DMS114 treated with DMSO at 0.1 percent for 48 hours (cell line): ENCODE results near the gene SIGLEC10.
"Not testable (repeated sequence)": the region's sequence is repeated elsewhere in the genome, so short reads cannot be mapped to it uniquely, and the experiment has no call there.

Source experiments
- DNase-seq: peaks from one replicate; lab custom pipeline; 2025; ENCODE audit not compliant: unreplicated experiment; lab: John Stamatoyannopoulos, UW

SIGLEC10 gene, protein sequence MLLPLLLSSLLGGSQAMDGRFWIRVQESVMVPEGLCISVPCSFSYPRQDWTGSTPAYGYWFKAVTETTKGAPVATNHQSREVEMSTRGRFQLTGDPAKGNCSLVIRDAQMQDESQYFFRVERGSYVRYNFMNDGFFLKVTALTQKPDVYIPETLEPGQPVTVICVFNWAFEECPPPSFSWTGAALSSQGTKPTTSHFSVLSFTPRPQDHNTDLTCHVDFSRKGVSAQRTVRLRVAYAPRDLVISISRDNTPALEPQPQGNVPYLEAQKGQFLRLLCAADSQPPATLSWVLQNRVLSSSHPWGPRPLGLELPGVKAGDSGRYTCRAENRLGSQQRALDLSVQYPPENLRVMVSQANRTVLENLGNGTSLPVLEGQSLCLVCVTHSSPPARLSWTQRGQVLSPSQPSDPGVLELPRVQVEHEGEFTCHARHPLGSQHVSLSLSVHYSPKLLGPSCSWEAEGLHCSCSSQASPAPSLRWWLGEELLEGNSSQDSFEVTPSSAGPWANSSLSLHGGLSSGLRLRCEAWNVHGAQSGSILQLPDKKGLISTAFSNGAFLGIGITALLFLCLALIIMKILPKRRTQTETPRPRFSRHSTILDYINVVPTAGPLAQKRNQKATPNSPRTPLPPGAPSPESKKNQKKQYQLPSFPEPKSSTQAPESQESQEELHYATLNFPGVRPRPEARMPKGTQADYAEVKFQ

DNA sequence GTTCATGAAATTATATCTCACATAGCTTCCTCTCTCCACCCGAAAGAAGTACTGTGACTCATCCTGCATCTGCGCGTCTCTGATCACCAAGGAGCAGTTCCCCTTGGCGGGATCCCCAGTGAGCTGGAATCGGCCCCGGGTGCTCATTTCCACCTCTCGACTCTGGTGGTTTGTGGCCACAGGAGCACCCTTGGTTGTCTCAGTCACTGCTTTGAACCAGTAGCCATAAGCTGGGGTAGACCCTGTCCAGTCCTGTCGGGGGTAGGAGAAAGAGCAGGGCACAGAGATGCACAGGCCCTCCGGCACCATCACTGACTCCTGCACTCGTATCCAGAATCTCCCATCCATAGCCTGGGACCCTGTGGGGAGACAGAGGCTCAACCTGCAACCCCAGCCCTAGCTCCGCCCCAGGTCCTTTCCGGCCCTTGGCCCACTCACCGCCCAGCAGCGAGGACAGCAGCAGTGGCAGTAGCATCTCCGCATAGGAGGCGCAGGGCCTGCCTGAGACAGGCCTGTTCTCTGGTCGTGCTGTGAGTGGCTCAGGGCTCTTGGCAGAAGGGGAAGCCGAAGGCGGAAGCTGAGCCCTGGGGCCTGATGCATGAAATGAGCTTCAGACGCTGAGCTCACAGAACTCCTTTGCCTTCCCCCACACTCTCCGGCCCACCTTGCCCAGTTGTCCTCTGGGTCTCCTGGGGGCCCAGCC lies at the start of gene SIGLEC10:
Gene SIGLEC10, minus strand, starts transcription at position 536 of the 703 bp plus-strand sequence. Its CDS starts 61 bp downstream, at position 475.
- DNase-seq = no peak

DNA sequence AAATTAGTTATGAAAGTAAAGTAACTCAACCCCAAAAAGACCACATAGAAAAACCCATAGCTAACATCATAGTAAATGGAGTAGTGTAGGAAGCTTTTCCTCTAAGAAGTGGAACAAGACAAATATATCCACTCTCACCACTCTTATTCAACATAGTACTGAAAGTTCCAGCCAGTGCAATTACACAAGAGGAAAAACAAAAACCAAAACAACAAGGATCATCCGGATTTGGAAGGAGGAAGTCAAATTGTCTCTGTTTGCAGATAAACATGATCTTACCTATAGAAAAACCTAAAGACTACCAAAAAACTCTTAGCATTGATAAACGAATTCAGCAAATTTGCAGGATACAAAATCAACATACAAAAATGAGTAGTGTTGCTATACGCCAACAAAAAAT lies 49.3 kb upstream of the SIGLEC10 start:
- no peak for DNase-seq

DNA sequence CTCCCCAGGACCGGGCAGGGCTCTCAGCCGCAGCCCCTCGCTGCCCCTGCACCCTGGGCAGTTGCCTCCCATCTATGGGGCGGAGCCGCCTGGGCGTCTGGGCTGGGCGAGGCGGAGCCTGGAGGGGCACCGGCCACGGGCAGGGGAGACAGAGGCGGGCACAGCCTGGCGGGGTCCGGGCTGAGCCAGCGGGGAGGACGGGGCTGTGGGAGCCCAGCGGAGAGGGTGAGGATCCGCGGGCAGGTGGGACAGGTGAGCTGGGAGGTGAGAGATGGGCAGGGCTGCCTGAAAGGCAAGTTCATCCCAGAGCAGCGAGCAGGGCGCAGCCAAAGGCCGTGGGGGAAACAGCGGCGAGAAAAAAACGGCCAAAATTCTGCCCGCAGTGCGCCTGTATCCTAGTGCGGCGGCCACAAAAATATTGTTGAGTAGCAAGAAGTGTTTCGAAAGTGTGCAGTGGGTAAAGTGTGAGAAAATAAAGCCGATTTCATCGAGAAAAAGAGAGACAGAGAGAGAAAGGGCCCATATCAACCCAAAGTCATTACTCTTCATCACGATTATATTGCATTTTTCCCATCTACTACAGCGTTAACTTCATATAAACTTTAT lies 46.6 kb upstream of the SIGLEC10 start:
- not testable (repeated sequence) for DNase-seq

DNA sequence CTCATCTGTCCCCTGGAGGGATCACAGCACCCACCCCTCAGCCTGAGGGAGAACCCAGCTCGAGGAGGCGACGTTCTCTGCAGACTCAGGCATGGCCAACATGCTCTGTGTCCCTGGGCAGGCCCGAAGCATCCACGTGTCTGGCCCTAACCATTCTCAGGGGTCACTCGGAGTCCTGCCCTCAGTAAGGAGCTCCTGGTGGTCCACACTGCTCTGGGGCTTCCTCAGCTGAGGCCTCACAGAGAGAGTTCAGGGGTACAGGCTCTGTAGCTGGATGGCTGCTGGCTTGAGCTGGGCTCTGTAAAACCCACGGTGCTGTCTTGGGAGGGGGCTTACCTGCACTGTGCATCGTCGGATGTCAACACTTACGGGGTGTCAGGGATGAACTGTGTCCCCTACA lies 45.2 kb upstream of the SIGLEC10 start:
- no peak for DNase-seq

DNA sequence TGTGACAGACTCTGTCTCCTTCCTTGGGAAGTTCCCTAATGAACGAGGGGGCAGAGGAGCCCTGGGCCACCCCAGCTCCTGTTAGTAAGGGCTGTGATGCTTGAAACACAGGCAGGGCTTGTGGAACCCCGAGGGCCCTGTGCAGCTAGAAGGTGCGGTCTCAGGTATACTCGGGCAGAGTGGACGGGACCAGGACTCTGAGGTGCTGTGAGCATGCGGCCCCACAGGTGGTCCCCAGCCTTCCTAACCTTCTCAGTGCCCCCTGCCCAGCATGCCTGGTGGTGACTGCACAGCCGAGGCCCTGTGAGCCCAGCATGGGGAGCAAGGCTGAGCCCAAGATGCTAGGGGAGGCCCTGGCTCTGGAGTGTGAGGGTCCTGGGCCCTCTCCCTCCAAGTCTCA lies 44.8 kb upstream of the SIGLEC10 start:
- no peak for DNase-seq

DNA sequence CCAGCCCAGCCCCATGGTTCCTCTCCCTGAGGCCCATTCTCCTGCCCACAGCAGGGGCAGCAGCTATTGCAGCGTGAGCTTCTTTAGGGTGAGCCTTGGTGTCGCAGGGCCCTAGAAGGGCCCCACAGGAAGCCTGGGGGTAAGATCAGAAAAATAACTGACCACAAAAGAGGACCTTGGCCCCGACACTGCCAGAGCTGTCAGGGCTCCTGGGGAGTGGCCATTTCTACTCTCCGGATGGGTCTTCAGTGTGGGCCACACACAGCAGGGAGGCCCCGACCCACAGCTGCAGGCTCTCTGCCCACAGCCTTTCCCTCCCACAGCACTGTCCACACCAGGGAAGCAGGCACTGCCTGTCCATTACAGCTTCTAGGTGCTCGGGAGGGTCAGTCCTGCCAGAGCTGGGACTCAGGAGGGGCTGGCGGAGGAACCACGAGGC lies 44.3 kb upstream of the SIGLEC10 start:
- no peak for DNase-seq

DNA sequence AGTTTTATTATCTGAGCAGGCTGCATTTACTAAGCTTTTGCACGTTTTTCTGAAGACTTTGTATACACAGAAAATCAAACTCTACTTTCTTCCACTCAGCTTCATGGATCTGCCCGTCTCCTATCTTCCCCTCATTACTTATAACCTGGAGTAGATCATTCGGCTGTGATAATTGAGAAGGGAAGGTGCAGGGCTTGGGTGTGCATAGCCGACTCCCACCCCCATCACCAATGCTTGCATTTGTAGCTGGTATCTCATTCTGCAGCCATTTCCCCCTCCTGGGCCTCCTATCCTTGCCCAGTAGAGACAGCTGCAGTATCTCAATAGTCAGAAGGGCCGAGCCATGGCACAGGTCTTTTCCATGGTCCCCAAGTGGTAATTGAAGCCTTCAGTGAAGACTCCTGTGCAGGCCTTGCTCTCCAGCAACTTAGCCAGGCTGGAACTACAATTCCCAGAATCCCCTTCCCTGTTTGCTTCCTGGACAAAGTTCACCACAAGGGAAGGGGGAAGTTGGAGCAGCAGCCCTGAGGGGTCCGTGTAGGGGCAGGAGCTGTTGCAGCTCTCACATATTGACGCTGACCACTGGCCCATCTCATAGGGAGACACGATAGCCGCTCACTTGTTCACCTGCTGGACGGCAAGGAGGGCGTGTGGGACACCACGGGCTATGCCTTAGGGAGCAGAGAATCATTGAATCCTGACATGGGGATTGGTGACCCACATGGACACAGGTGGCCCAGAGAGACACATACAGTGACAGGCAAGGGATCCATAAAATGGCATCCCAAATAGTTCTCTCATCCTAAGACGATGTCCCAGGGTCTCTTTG lies 42.9 kb upstream of the SIGLEC10 start:
- no peak for DNase-seq

DNA sequence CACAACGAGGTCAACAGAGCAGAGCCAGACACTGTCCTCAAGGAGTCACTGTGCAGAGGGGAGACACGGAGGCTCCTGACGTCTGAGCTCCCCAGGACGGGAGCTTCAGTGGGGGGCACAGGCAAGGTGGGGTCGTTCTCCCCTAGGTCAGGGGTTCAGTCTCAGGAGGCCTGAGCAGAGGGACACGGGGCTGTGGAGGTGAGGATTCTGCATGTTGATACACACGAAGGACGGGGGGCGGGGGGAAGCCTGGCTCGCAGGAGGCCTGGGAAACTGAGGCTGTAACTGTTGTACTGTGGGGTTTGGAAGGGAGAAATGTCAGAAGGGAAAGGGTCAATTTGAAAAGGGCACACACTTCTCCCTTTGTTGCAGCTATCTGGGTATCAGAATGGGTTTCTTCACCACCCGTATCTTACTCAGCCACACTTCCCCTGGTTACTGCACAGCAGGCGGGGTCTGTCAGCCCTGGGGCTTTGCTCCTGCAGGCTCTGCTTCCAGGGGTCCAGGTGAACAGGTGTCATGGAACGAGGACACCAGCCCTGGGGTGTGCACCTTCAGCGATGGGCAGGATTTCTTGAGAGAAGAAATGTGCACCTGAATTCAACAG lies 41.6 kb upstream of the SIGLEC10 start:
- no peak for DNase-seq

DNA sequence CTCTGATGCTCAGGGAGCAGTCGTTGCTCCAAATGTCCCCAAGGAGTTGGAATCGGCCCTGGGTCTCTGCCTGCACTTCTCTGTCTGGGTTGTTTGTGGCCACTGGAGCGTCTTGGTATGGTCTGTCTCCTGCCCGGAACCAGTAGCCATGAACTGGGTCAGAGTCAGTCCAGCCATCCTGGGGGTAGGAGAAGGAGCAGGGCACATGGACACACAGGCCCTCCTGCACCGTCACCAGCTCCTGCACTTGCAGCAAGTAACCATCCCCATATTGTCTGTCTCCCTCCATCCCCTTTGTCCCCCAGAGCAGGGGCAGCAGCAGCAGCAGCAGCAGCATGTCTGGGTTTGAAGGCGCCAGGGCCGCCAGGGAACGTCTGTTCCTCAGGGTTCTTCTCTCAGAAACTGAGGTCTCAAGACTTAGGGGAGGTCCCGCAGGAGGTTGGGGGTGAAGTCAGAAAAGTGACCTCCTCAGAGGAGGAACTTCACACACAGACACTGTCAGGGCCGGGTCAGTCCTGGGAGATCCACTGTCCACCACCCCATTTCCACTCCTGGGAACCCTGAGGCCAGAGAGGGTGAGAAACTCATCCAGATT lies 40.7 kb upstream of the SIGLEC10 start, which contains the start of gene SIGLEC8:
Gene SIGLEC8, minus strand, starts transcription at position 404 of the 595 bp plus-strand sequence. Its CDS starts 67 bp downstream, at position 337.
- no peak for DNase-seq

DNA sequence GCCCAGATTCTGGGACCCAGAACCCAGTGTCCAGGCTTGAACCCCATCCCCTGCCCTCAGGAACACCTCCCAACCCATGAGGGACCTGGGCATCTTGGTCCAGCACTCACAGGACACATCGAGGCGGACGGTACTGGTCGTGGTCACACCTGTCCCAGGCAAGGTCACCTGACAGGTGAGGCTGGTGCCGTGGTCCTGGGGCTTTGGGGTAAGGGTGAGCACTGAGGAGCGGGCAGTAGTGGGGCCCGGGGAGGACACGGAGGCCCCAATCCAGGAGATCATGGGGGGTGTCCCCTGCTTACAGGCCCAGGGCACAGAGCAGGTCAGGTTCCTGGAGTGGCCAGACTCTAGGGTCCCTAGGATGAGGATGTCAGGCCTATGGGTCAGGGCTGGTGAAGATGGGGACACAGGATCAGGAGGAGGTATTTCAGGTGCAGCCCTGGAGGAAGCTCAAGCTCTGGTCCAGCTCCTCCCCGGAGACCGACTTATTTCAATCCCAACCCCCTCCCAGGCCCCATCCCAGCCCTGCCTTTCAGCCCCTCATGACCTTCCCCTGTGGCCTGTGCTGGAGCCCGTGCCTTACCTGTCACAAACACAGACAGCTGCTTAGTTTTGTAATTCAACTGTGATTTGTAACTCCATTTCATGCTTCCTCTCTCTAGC lies 40.0 kb upstream of the SIGLEC10 start:
- DNase-seq = no peak

DNA sequence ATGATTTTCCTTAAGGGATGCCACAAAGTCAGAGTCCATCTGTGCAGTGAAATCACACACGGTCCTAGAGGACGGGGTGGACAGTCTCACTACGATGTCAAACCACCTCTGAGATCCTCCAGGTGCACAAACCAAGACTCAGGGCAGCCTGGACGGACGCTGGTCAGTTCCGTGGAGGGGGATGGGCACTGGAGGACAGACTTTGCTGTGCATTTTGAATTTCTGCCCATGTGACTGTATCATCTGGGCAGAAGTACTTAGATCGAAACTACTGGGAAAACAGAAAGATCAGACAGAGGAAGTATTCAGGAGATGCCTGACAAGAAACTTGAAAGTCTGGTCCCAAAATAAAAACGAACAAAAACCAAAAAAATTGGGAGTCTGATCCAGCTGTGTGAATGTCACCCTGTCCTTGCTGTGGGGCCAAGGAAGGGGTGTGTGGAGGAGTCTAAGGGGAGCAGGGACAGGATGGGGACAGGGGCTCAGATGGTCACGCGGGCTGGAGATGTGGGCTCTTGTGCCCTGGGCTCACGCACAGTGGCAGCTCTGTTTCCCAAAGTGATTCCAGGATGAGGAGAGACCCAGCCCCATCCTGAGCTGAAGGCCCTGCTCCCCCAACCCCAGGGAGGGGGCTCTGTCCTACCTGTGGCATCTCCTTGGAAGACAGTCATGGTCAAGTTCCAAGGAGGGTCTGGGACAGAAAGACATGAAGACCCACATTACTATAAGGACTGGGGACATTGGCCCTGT lies 39.3 kb upstream of the SIGLEC10 start:
- no peak for DNase-seq

DNA sequence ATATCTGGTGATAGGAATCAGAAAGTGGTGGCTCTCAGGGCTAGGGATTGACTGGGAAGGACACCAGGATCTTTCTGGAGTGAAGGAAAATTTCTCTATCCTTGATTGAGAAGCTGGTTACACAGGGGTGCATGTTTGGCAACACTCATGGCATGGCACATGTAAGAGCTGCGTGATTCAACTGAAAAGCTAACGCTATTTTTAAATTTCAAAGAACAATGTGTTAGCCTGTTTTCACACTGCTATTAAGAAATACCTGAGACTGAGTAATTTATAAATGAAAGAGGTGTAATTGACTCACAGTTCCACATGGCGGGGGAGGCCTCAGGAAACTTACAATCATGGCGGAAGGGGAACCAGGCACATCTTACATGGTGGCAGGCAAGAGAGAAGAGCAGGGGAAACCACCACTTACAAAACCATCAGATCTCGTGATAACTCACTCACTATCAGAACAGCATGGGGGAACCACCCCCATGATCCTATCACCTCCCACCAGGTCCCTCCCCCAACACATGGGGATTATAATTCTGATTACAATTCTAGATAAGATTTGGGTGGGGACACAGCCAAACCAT lies 33.4 kb upstream of the SIGLEC10 start:
- DNase-seq = no peak

DNA sequence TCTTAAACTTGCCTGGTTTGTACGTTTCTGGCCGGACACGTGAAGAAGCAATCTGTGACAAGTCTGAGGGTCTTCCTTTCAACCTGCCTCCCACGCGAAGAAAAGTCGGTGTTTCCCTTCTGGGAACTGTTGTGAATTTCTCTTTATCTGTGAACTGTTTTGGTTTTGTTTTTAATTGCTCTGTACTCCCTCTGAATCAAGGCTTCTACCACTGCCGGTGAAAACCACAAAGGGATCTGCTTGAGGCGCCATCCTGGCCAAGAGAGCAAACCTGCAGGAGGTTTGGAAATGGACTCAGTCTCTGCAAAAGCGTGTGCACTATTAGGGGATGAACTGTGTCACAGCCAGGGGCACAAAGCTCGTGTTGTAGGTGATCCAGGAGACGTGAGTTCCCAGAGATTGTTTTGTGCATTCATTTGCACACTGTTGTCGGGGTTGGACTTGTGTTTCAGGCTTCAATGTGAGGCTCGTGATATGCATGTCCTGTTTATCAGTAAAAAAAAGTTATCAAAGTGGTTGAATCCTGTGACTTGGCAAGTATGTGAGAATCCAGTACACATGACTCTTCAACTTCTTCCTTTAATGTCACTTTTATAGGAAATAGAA lies 31.1 kb upstream of the SIGLEC10 start:
- DNase-seq = no peak

DNA sequence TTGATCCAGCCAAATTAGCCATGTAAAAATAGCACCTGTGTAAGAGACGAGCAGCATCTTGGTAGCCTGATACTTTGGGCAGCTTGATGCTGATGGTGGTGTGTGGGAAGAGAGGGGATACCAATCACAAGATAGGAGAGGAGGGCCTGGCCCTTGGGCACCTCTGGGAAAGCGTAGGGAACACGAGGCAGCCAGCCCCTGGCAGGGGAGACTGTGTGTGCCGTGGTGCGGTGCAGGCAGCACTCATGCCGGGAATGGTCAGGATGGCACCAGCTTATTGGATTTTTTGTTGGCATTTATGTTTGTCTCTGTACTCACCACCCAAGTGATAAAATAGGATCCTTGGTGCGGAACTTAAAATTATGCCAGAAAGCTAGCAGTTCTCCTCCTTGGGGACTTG lies 30.6 kb upstream of the SIGLEC10 start:
- no peak for DNase-seq

DNA sequence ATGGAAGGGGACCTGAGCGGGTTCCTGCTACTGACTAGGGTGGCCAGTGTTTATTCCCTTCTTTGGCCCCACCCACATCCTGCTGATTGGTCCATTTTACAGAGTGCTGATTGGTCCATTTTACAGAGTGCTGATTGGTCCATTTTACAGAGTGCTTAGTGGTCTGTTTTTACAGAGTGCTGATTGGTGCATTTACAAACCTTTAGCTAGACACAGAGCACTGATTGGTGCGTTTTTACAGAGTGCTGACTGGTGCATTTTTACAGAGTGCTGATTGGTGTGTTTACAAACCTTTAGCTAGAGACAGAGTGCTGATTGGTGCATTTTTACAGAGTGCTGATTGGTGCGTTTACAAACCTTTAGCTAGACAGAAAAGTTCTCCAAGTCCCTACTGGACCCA lies 30.1 kb upstream of the SIGLEC10 start:
- not testable (repeated sequence) for DNase-seq

DNA sequence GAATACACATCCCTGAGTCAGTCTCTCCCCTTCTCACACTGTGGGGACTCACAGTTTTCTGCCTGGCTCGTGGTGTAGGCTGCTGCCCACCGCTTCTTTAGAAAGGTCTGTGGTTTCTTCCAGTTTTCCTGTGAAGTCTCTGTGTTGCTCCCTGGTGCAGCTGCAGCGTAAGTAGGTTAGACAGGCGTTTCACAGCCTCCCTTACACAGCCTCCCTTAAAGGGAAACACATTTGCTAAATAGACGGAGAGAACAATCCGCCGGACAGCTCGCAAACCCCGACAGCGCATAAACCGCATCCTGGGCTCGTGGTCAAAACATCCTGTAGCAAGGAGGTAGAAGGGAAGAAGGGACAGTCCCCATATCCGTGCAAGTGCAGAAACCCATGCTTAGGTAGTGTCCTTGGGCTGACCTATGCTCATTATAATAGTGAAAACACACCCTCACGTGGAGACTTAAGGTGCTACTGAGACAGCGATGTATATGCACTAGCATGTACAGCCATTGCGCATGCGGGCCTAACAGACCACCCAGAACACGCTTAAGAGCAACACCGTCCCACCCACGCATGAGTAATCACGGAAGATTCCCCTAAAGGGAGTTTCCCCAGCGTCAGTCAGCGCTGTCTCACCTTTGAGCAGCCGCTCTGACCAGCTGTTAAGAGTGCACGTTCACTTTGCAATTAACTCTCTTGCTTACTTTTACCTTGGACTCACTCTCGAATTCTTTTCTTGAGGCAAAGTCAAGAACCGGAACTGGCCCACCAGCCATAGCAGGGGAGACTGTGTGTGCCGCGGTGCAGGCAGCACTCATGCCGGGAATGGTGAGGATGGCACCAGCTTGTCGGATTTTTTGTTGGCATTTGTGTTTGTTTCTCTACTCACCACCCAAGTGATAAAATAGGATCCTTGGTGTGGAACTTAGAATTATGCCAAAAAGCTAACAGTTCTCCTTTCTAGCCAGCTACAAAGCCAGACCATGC lies 24.3 kb upstream of the SIGLEC10 start:
- DNase-seq = no peak
